GM12878 (cell line): Measurements from ENCODE around the gene PALMD. TPM values are rescaled to one million over a fixed set of nuclear protein-coding genes. Genes with fewer than 3 reads are reported as not detected.

ENCODE experiments used
- ATAC-seq: fragments of 200-7000 bp; cut with Tn5 transposase; 3 replicates; pipeline ENCODE4 v1.9.1; 2020; ENCODE audit warnings: mild to moderate bottlenecking, moderate library complexity
- BruUV-seq: library from RNA; stranded (reverse); fragments of 400-500 nt; replicated peaks from 2 replicates; lab custom pipeline; 2021; lab: Mats Ljungman, UMichigan
- CTCF ChIA-PET: fragments of 300-600 bp; sonication (Branson Sonifier 250); formaldehyde crosslinking; extraction: SDS; loops from one replicate; lab custom pipeline; 2021; ENCODE audit warnings: inconsistent platforms; lab: Yijun Ruan, JAX
- POLR2A ChIA-PET: fragments of 350-600 bp; formaldehyde crosslinking; extraction: SDS; loops from one replicate; lab custom pipeline; 2021; ENCODE audit warnings: inconsistent platforms; lab: Charles Lee
- RAD21 ChIA-PET: fragments of 300-600 bp; sonication (Branson Sonifier 250); formaldehyde crosslinking; loops from one replicate; lab custom pipeline; 2023; ENCODE audit warnings: antibody characterized with exemption; ENCODE audit not compliant: unreplicated experiment; lab: Charles Lee
- SMC1A ChIA-PET: fragments of 300-600 bp; sonication (Branson Sonifier 250); formaldehyde crosslinking; loops from one replicate; lab custom pipeline; 2023; ENCODE audit not compliant: unreplicated experiment, uncharacterized antibody; lab: Charles Lee
- DNase-seq: peaks from one replicate; pipeline ENCODE4 v3.0.0-alpha.2; 2011; ENCODE audit warnings: low read depth, low spot score
- FAIRE-seq: peaks from 3 replicates; lab custom pipeline; 2011; peaks lifted over from hg19 to GRCh38; lab: Jason Lieb, UNC
- H2AFZ ChIP-seq: 2 replicates; pipeline ENCODE4 v1.6.0; 2011; ENCODE audit warnings: low read depth, low read length, control low read depth; ENCODE audit not compliant: control insufficient read depth
- H3K27ac ChIP-seq: 2 replicates; pipeline ENCODE4 v1.5.1; 2011; ENCODE audit warnings: control low read depth; ENCODE audit not compliant: control insufficient read depth, insufficient read depth
- H3K27me3 ChIP-seq, 2 experiments: replicated peaks in 1 of 2; 2 replicates each; pipeline versions ENCODE4 v1.6.0 to v1.6.1; 2011; ENCODE audit warnings: low read length in 1 of 2; ENCODE audit not compliant: control insufficient read depth in 2 of 2, insufficient read depth in 2 of 2
- H3K36me3 ChIP-seq, 2 experiments: 2 replicates each; pipeline ENCODE4 v1.5.1; 2011; ENCODE audit warnings: low read length in 1 of 2; ENCODE audit not compliant: control insufficient read depth in 2 of 2, insufficient read depth in 2 of 2
- H3K4me1 ChIP-seq: 2 replicates; pipeline ENCODE4 v1.6.1; 2011; ENCODE audit warnings: mild to moderate bottlenecking, low read length, moderate library complexity, mixed read lengths; ENCODE audit not compliant: control insufficient read depth, insufficient read depth
- H3K4me2 ChIP-seq: 2 replicates; pipeline ENCODE4 v1.6.0; 2011; ENCODE audit warnings: control low read depth; ENCODE audit not compliant: control insufficient read depth, insufficient read depth
- H3K4me3 ChIP-seq: fragments of 200-600 bp; sonication (generic); 2 replicates; pipeline ENCODE4 v1.5.1; 2016
- H3K79me2 ChIP-seq: 2 replicates; pipeline ENCODE4 v1.6.0; 2011; ENCODE audit warnings: low read length; ENCODE audit not compliant: control insufficient read depth, insufficient read depth
- H3K9ac ChIP-seq: 2 replicates; pipeline ENCODE4 v1.8.0; 2011; ENCODE audit warnings: low read length, control low read depth, mixed read lengths; ENCODE audit not compliant: control insufficient read depth, insufficient read depth
- H3K9me3 ChIP-seq: replicated peaks from 3 replicates; pipeline ENCODE4 v1.5.1; 2011; ENCODE audit warnings: mild to moderate bottlenecking, low read length; ENCODE audit not compliant: control insufficient read depth, insufficient read depth
- H4K20me1 ChIP-seq: 2 replicates; pipeline ENCODE4 v1.6.0; 2011; ENCODE audit not compliant: control insufficient read depth, insufficient read depth
- CHD4 ChIP-seq: fragments of 200-600 bp; sonication (generic); IDR thresholded peaks from 2 replicates; pipeline ENCODE4 v1.6.1; 2016; ENCODE audit warnings: mild to moderate bottlenecking
- EED ChIP-seq: sonication (generic); IDR thresholded peaks from 2 replicates; pipeline ENCODE4 v1.6.1; 2016; ENCODE audit warnings: antibody characterized with exemption, low read depth
- EGR1 ChIP-seq, 2 experiments: IDR thresholded peaks; 1 replicate in 1 of 2; 2 replicates in 1 of 2; pipeline ENCODE4 v1.6.1; 2011 to 2012; ENCODE audit warnings: low read depth in 2 of 2, low read length in 2 of 2, borderline replicate concordance in 1 of 2, mild to moderate bottlenecking in 1 of 2, moderate library complexity in 1 of 2
- IKZF1 ChIP-seq: fragments of 450-650 bp; conservative IDR thresholded peaks from 2 replicates; pipeline ENCODE4 v1.6.1; 2017; ENCODE audit warnings: antibody characterized with exemption, mild to moderate bottlenecking
- MEF2A ChIP-seq: IDR thresholded peaks from 2 replicates; pipeline ENCODE4 v1.6.1; 2011; ENCODE audit warnings: low read depth, mild to moderate bottlenecking, low read length, moderate library complexity; ENCODE audit not compliant: insufficient read depth
- MTA2 ChIP-seq: fragments of 450-650 bp; IDR thresholded peaks from 2 replicates; pipeline ENCODE4 v1.6.1; 2016; ENCODE audit warnings: low read depth, mild to moderate bottlenecking, moderate library complexity
- NBN ChIP-seq: fragments of 450-650 bp; IDR thresholded peaks from 2 replicates; pipeline ENCODE4 v1.6.1; 2016
- NFYB ChIP-seq: IDR thresholded peaks from 2 replicates; pipeline ENCODE4 v1.6.1; 2011; ENCODE audit warnings: low read depth, mild to moderate bottlenecking, low read length, improper control_type of control experiment, moderate library complexity; ENCODE audit not compliant: insufficient read depth
- NR2C1 ChIP-seq: fragments of 450-650 bp; IDR thresholded peaks from 2 replicates; pipeline ENCODE4 v1.6.1; 2017; ENCODE audit warnings: antibody characterized with exemption, mild to moderate bottlenecking, moderate library complexity
- NR2C2 ChIP-seq: IDR thresholded peaks from 2 replicates; pipeline ENCODE4 v1.6.1; 2011; ENCODE audit warnings: borderline replicate concordance, low read depth; ENCODE audit not compliant: control insufficient read depth, insufficient read length
- NR2F1 ChIP-seq: fragments of 450-650 bp; conservative IDR thresholded peaks from 2 replicates; pipeline ENCODE4 v1.6.1; 2017; ENCODE audit warnings: mild to moderate bottlenecking
- POLR2AphosphoS2 ChIP-seq: IDR thresholded peaks from 2 replicates; pipeline ENCODE4 v1.6.1; 2011; ENCODE audit warnings: low read depth, mild to moderate bottlenecking, low read length, improper control_type of control experiment, moderate library complexity
- TCF12 ChIP-seq: IDR thresholded peaks from 2 replicates; pipeline ENCODE4 v1.6.1; 2011; ENCODE audit warnings: low read depth, mild to moderate bottlenecking, low read length
- WGBS: methylation state at CpG from one replicate; pipeline ENCODE4 v1.1.6; 2016; ENCODE audit warnings: low lambda C conversion rate; ENCODE audit not compliant: insufficient replicate concordance, insufficient coverage; ENCODE audit errors: missing lambda C conversion rate; 5-methylcytosine and 5-hydroxymethylcytosine counted together
- in situ Hi-C: fragments of 300-500 bp; cut with MboI; formaldehyde crosslinking; loops from 9 replicates; pipeline ENCODE4 v1.14.3; 2018; ENCODE audit warnings: mixed read lengths
- intact Hi-C: fragments of 100-400 bp; cut with micrococcal nuclease; formaldehyde crosslinking; loops from one replicate; pipeline ENCODE4 v1.14.2; 2022; ENCODE audit not compliant: unreplicated experiment
- polyA plus RNA-seq, 11 experiments: library from polyadenylated mRNA; depleted of rRNA in 4 of 11; unstranded in 6 of 11; stranded (reverse) in 5 of 11; fragments of >200 nt; fragmentation: Nextera tagmentation in 4 of 11; fragmentation: Illumina TruSeq in 1 of 11; extraction: Ambion mirVana in 4 of 11; extraction: Trizol in 1 of 11; gene quantifications; 1 replicate in 1 of 11; 2 replicates in 10 of 11; pipeline versions ENCODE4 v1.2.1 to v1.2.3, GENCODE V29; 2011 to 2016; ENCODE audit warnings: inconsistent platforms in 2 of 11, missing spikeins in 2 of 11, low read depth in 1 of 11
- total RNA-seq, 4 experiments: library from RNA; depleted of rRNA in 3 of 4; stranded (reverse); fragments of >200 nt in 3 of 4; fragmentation: Illumina TruSeq in 1 of 4; extraction: Trizol in 1 of 4; gene quantifications; 2 replicates each; pipeline versions ENCODE4 v1.2.1 to v1.2.3, GENCODE V29; 2013 to 2021
- TF ChIP-seq, protein P1 (sequence below): IDR thresholded peaks from 2 replicates; pipeline ENCODE4 v1.6.1; 2012; ENCODE audit warnings: low read depth, low read length, improper control_type of control experiment
- TF ChIP-seq, protein P2 (sequence below): IDR thresholded peaks from 2 replicates; pipeline ENCODE4 v1.6.1; 2011; ENCODE audit warnings: low read depth, mild to moderate bottlenecking, low read length, moderate library complexity, borderline replicate concordance; ENCODE audit errors: extremely low read depth
- TF ChIP-seq, protein P3 (sequence below): IDR thresholded peaks from 2 replicates; pipeline ENCODE4 v1.6.1; 2012; ENCODE audit warnings: improper control_type of control experiment, low read depth, low read length; ENCODE audit not compliant: insufficient replicate concordance

The PALMD gene
- total and polyA plus RNA-seq, 10 of the 15 experiments (the other 5 are each of a cell fraction or from before 2014, with no cell fraction given): under 0.01 to 0.09 (median 0.04) TPM; not detected in 4

DNA sequence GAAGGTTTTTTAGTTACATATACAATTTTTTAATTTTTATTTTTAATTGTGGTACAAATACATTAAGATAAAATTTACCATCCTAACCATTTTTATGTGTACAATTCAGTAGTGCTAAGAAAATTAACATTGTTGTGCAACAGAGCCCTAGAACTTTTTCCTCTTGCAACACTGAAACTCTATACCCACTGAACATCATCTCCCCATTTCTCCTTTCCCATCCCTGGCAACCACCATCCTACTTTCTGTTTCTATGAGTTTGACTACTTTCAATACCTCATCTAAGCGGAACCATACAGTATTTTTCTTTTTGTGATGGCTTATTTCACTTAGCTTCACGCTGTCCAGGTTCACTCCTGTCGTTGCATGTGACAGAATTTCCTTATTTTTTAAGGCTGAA, 54.1 kb downstream of the PALMD start:
- no peaks in the 10 kb centered on the region for H4K20me1 ChIP-seq
- no peak overlapping the region for H3K4me3 ChIP-seq
- FAIRE-seq: no peak
- BruUV-seq: no TSS peak
- H3K4me1 ChIP-seq: no peaks in the 10 kb centered on the region
- H3K36me3 ChIP-seq: no peaks in the 10 kb centered on the region; a peak in 2 of 4 replicates
- DNase-seq: no peak
- SMC1A ChIA-PET: no interaction called here
- H3K9ac ChIP-seq: no peak overlapping the region
- no peak overlapping the region for H3K27ac ChIP-seq
- no peaks in the 10 kb centered on the region for H3K79me2 ChIP-seq
- CTCF ChIA-PET: interaction anchor here (2.7 kb wide), 1 partner anchor 15 kb away, joined by 6 read pairs; no protein-coding TSS in a partner anchor
- RAD21 ChIA-PET: no interaction called here
- POLR2A ChIA-PET: no interaction called here
- ATAC-seq: no peak
- H3K27me3 ChIP-seq: no peaks in the 10 kb centered on the region; a peak in 1 of 4 replicates
- intact Hi-C loops: loop anchor here (10.0 kb wide), 1 partner anchor 705 kb away; no protein-coding TSS in a partner anchor
- WGBS: 95% methylated on average over 3 of the region's 3 CpGs
- no peak overlapping the region for H3K4me2 ChIP-seq
- H2AFZ ChIP-seq: no peak overlapping the region
- TF ChIP-seq CHD4: no peak
- TF ChIP-seq, protein P1, sequence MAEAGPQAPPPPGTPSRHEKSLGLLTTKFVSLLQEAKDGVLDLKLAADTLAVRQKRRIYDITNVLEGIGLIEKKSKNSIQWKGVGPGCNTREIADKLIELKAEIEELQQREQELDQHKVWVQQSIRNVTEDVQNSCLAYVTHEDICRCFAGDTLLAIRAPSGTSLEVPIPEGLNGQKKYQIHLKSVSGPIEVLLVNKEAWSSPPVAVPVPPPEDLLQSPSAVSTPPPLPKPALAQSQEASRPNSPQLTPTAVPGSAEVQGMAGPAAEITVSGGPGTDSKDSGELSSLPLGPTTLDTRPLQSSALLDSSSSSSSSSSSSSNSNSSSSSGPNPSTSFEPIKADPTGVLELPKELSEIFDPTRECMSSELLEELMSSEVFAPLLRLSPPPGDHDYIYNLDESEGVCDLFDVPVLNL: no peak
- TF ChIP-seq MEF2A: no peak
- TF ChIP-seq, protein P2, sequence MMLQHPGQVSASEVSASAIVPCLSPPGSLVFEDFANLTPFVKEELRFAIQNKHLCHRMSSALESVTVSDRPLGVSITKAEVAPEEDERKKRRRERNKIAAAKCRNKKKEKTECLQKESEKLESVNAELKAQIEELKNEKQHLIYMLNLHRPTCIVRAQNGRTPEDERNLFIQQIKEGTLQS: no peak
- TF ChIP-seq IKZF1: no peak
- TF ChIP-seq POLR2AphosphoS2: no peak
- no peak for TF ChIP-seq MTA2
- TF ChIP-seq NFYB: no peak
- no peak for TF ChIP-seq NBN
- TF ChIP-seq EED: no peak
- TF ChIP-seq TCF12: no peak
- no peak for TF ChIP-seq NR2F1
- TF ChIP-seq NR2C2: no peak
- no peak for TF ChIP-seq EGR1 (IDR thresholded peaks at IDR 0.05; ENCODE audit: borderline replicate concordance in 1 of 2, low read depth in 2 of 2, low read length in 2 of 2)
- no peak for TF ChIP-seq NR2C1
- TF ChIP-seq, protein P3, sequence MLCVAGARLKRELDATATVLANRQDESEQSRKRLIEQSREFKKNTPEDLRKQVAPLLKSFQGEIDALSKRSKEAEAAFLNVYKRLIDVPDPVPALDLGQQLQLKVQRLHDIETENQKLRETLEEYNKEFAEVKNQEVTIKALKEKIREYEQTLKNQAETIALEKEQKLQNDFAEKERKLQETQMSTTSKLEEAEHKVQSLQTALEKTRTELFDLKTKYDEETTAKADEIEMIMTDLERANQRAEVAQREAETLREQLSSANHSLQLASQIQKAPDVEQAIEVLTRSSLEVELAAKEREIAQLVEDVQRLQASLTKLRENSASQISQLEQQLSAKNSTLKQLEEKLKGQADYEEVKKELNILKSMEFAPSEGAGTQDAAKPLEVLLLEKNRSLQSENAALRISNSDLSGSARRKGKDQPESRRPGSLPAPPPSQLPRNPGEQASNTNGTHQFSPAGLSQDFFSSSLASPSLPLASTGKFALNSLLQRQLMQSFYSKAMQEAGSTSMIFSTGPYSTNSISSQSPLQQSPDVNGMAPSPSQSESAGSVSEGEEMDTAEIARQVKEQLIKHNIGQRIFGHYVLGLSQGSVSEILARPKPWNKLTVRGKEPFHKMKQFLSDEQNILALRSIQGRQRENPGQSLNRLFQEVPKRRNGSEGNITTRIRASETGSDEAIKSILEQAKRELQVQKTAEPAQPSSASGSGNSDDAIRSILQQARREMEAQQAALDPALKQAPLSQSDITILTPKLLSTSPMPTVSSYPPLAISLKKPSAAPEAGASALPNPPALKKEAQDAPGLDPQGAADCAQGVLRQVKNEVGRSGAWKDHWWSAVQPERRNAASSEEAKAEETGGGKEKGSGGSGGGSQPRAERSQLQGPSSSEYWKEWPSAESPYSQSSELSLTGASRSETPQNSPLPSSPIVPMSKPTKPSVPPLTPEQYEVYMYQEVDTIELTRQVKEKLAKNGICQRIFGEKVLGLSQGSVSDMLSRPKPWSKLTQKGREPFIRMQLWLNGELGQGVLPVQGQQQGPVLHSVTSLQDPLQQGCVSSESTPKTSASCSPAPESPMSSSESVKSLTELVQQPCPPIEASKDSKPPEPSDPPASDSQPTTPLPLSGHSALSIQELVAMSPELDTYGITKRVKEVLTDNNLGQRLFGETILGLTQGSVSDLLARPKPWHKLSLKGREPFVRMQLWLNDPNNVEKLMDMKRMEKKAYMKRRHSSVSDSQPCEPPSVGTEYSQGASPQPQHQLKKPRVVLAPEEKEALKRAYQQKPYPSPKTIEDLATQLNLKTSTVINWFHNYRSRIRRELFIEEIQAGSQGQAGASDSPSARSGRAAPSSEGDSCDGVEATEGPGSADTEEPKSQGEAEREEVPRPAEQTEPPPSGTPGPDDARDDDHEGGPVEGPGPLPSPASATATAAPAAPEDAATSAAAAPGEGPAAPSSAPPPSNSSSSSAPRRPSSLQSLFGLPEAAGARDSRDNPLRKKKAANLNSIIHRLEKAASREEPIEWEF: no peak
- TF ChIP-seq, all 136 proteins: peak for 0
- in situ Hi-C loops: loop anchor here (10.0 kb wide), 1 partner anchor 515 kb away; no protein-coding TSS in a partner anchor
- H3K9me3 ChIP-seq: no peaks in the 10 kb centered on the region
